WTC11 (cell line): ENCODE measurements around the gene INHA. TPM values are rescaled to one million over a fixed set of nuclear protein-coding genes. Genes with fewer than 3 reads are reported as not detected.
A peak's percentile ranks its signal among the peaks of the same experiment; 100 is the strongest.

Experiments
- ATAC-seq: fragments of 200-7000 bp; cut with Tn5 transposase; 2 replicates; pipeline ENCODE4 v1.10.0; 2021; ENCODE audit warnings: mild to moderate bottlenecking, moderate library complexity
- CTCF ChIA-PET: fragments of 300-600 bp; sonication (Branson Sonifier 250); formaldehyde crosslinking; loops from one replicate; lab custom pipeline; 2021; ENCODE audit warnings: antibody characterized with exemption; lab: Charles Lee
- POLR2A ChIA-PET: fragments of 350-600 bp; sonication (Branson Sonifier 250); formaldehyde crosslinking; loops from one replicate; lab custom pipeline; 2021; ENCODE audit warnings: antibody characterized with exemption; lab: Charles Lee
- DNase-seq: peaks from one replicate; pipeline ENCODE4 v3.0.0; 2021; ENCODE audit warnings: low spot score
- H3K27ac Mint-ChIP-seq: 2 replicates; pipeline ENCODE4 v1.8.0; 2021; ENCODE audit warnings: mixed read lengths
- H3K27me3 Mint-ChIP-seq: 2 replicates; pipeline ENCODE4 v1.8.0; 2021; ENCODE audit warnings: low read depth, mild to moderate bottlenecking, moderate library complexity, mixed read lengths
- H3K36me3 Mint-ChIP-seq: 2 replicates; pipeline ENCODE4 v1.8.0; 2021; ENCODE audit warnings: mixed read lengths
- H3K4me1 Mint-ChIP-seq: 2 replicates; pipeline ENCODE4 v1.8.0; 2022; ENCODE audit warnings: mixed read lengths
- H3K4me3 Mint-ChIP-seq: 2 replicates; pipeline ENCODE4 v1.8.0; 2021; ENCODE audit warnings: mild to moderate bottlenecking, moderate library complexity, mixed read lengths
- H3K9me3 Mint-ChIP-seq: 2 replicates; pipeline ENCODE4 v1.8.0; 2021; ENCODE audit warnings: mixed read lengths
- CBFB ChIP-seq: sonication (generic); formaldehyde crosslinking; IDR thresholded peaks from 2 replicates; pipeline ENCODE4 v1.8.1; 2022; ENCODE audit warnings: mild to moderate bottlenecking, low read depth, missing genetic modification reagents
- FOXP4 ChIP-seq: sonication (generic); formaldehyde crosslinking; IDR thresholded peaks from 2 replicates; pipeline ENCODE4 v1.8.0; 2022; ENCODE audit warnings: mild to moderate bottlenecking, missing genetic modification reagents
- HMGXB4 ChIP-seq: sonication (generic); formaldehyde crosslinking; IDR thresholded peaks from 2 replicates; pipeline ENCODE4 v1.8.1; 2023; ENCODE audit warnings: mild to moderate bottlenecking, moderate library complexity, missing genetic modification reagents
- MXD4 ChIP-seq: fragments of 250-450 bp; sonication (Bioruptor Pico); IDR thresholded peaks from 2 replicates; pipeline ENCODE4 v1.8.0; 2021; ENCODE audit warnings: mild to moderate bottlenecking, moderate library complexity, borderline replicate concordance
- MYBL2 ChIP-seq: sonication (generic); formaldehyde crosslinking; IDR thresholded peaks from 2 replicates; pipeline ENCODE4 v1.8.1; 2023; ENCODE audit warnings: mild to moderate bottlenecking, moderate library complexity, missing genetic modification reagents
- NFYB ChIP-seq: sonication (generic); formaldehyde crosslinking; conservative IDR thresholded peaks from 2 replicates; pipeline ENCODE4 v1.8.0; 2022; ENCODE audit warnings: low read depth, missing genetic modification reagents
- PRDM15 ChIP-seq: sonication (generic); formaldehyde crosslinking; IDR thresholded peaks from 2 replicates; pipeline ENCODE4 v1.8.0; 2022; ENCODE audit warnings: missing genetic modification reagents
- PREB ChIP-seq: sonication (generic); formaldehyde crosslinking; IDR thresholded peaks from 2 replicates; pipeline ENCODE4 v1.8.1; 2022; ENCODE audit warnings: mild to moderate bottlenecking, missing genetic modification reagents, moderate library complexity, borderline replicate concordance
- PRRX2 ChIP-seq: fragments of 250-450 bp; sonication (Bioruptor Pico); IDR thresholded peaks from 2 replicates; pipeline ENCODE4 v1.8.0; 2021; ENCODE audit warnings: mild to moderate bottlenecking
- SP1 ChIP-seq: sonication (generic); formaldehyde crosslinking; conservative IDR thresholded peaks from 2 replicates; pipeline ENCODE4 v1.8.1; 2022; ENCODE audit warnings: missing genetic modification reagents
- TEAD1 ChIP-seq: sonication (generic); formaldehyde crosslinking; IDR thresholded peaks from 2 replicates; pipeline ENCODE4 v1.8.0; 2022; ENCODE audit warnings: mild to moderate bottlenecking, missing genetic modification reagents
- ZNF416 ChIP-seq: fragments of 250-450 bp; sonication (Bioruptor Pico); IDR thresholded peaks from 2 replicates; pipeline ENCODE4 v1.9.0; 2021; ENCODE audit warnings: mild to moderate bottlenecking, inconsistent platforms
- ZNF671 ChIP-seq: fragments of 250-450 bp; sonication (Bioruptor Pico); IDR thresholded peaks from 2 replicates; pipeline ENCODE4 v1.8.0; 2021; ENCODE audit warnings: mild to moderate bottlenecking
- total RNA-seq: library from RNA; stranded (reverse); gene quantifications from 3 replicates; pipeline ENCODE4 v1.2.3, GENCODE V29; 2021
- TF ChIP-seq, protein P1 (sequence below): fragments of 250-450 bp; sonication (Bioruptor Pico); IDR thresholded peaks from 2 replicates; pipeline ENCODE4 v1.9.0; 2021; ENCODE audit warnings: mild to moderate bottlenecking
- TF ChIP-seq, protein P2 (sequence below): fragments of 250-450 bp; sonication (Bioruptor Pico); IDR thresholded peaks from 2 replicates; pipeline ENCODE4 v1.9.0; 2021; ENCODE audit warnings: moderate library complexity, mild to moderate bottlenecking, inconsistent platforms, borderline replicate concordance
- TF ChIP-seq, protein P3 (sequence below): sonication (generic); formaldehyde crosslinking; IDR thresholded peaks from 2 replicates; pipeline ENCODE4 v1.8.0; 2023; ENCODE audit warnings: mild to moderate bottlenecking, missing genetic modification reagents
- TF ChIP-seq, protein P4 (sequence below): sonication (generic); formaldehyde crosslinking; IDR thresholded peaks from 2 replicates; pipeline ENCODE4 v1.8.1; 2022; ENCODE audit warnings: low read depth, missing genetic modification reagents, borderline replicate concordance

The INHA gene
- total RNA-seq, 1 experiment from 2014 or later: 1.4 TPM

DNA sequence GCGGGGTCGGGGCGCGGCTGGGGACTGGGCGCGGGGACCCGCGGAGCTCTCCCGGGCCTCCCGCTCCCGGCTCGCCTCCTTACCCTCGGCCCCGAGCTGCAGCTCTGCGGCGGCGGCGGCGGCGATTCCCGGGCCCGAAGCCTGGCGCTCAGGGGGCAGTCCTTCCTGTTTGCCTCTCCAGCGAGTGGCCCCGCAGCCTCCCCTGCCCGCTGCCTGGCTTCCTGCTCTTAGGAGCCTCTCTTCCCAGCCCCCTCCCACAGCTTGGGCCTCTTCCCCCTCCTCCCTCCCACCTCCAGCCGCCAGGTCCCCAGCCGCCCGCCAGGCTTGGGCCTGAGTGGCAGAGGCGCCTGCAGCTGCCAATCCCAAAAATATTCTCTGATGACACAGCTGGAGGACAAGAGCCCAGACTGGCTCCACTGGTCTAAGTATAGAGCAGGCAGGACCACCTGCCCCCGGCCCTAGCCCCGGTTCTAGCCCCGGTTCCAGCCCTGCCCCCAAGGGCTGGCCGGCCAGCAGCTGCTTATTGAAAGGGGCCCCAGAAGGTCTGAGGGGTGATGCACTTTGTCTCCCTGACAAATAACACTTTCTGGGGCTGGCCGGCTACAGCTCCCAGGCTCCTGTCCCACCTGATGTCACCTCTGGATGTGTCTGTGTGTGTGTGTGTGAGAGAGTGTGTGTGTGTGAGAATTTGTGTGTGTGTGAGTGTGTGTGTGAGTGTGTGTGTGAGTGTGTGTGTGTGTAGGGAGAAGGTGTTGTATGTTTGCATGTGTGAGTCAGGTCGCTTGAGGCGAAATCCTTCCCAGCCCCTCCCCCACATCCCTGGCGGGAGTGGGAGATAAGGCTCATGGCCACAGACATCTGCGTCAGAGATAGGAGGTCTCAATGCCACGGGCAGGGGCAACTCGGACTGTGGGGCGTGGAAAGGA, 536 bp upstream of the INHA start, which contains the start of gene OBSL1 (continued):
- TF ChIP-seq SP1 (CRISPR knock-in tag) (peak; percentile 53; the same call in 1 of the 2 replicates), FOXP4 (CRISPR knock-in tag) (peak; percentile 55), PREB (CRISPR knock-in tag) (0 out of 2 replicates have a peak, but pooled peaks have one; percentile 60), HMGXB4 (0 out of 2 replicates have a peak, but pooled peaks have one; percentile 39)

GRCh38 chr2:219573166-219573565, 1.1 kb downstream of the INHA start:
- no peak for DNase-seq
- peaks cover 67% of the 10 kb centered on the region for H3K4me1 Mint-ChIP-seq
- CTCF ChIA-PET: interaction anchor here (0.6 to 4.8 kb wide), 3 partner anchors 12 to 122 kb away, joined by 3 to 66 read pairs (median 4); no protein-coding TSS in a partner anchor
- H3K4me3 Mint-ChIP-seq: no peak overlapping the region
- peaks cover 15% of the 10 kb centered on the region for H3K36me3 Mint-ChIP-seq
- H3K27ac Mint-ChIP-seq: no peak overlapping the region
- POLR2A ChIA-PET: no interaction called here
- no peak for ATAC-seq
- H3K27me3 Mint-ChIP-seq: peaks cover 32% of the 10 kb centered on the region
- H3K9me3 Mint-ChIP-seq: no peaks in the 10 kb centered on the region
- TF ChIP-seq, protein P1, sequence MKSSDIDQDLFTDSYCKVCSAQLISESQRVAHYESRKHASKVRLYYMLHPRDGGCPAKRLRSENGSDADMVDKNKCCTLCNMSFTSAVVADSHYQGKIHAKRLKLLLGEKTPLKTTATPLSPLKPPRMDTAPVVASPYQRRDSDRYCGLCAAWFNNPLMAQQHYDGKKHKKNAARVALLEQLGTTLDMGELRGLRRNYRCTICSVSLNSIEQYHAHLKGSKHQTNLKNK (CRISPR knock-in tag): no peak
- TF ChIP-seq, protein P2, sequence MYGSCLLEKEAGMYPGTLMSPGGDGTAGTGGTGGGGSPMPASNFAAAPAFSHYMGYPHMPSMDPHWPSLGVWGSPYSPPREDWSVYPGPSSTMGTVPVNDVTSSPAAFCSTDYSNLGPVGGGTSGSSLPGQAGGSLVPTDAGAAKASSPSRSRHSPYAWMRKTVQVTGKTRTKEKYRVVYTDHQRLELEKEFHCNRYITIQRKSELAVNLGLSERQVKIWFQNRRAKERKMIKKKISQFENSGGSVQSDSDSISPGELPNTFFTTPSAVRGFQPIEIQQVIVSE (CRISPR knock-in tag): no peak
- TF ChIP-seq FOXP4 (CRISPR knock-in tag) (no peak), CBFB (CRISPR knock-in tag) (no peak), PRRX2 (CRISPR knock-in tag) (no peak), NFYB (no peak), MYBL2 (CRISPR knock-in tag) (no peak), MXD4 (CRISPR knock-in tag) (no peak), ZNF416 (CRISPR knock-in tag) (no peak), ZNF671 (CRISPR knock-in tag) (no peak), PRDM15 (CRISPR knock-in tag) (no peak), TEAD1 (CRISPR knock-in tag) (no peak)
- TF ChIP-seq, protein P3, sequence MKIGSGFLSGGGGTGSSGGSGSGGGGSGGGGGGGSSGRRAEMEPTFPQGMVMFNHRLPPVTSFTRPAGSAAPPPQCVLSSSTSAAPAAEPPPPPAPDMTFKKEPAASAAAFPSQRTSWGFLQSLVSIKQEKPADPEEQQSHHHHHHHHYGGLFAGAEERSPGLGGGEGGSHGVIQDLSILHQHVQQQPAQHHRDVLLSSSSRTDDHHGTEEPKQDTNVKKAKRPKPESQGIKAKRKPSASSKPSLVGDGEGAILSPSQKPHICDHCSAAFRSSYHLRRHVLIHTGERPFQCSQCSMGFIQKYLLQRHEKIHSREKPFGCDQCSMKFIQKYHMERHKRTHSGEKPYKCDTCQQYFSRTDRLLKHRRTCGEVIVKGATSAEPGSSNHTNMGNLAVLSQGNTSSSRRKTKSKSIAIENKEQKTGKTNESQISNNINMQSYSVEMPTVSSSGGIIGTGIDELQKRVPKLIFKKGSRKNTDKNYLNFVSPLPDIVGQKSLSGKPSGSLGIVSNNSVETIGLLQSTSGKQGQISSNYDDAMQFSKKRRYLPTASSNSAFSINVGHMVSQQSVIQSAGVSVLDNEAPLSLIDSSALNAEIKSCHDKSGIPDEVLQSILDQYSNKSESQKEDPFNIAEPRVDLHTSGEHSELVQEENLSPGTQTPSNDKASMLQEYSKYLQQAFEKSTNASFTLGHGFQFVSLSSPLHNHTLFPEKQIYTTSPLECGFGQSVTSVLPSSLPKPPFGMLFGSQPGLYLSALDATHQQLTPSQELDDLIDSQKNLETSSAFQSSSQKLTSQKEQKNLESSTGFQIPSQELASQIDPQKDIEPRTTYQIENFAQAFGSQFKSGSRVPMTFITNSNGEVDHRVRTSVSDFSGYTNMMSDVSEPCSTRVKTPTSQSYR (CRISPR knock-in tag): no peak
- TF ChIP-seq, protein P4, sequence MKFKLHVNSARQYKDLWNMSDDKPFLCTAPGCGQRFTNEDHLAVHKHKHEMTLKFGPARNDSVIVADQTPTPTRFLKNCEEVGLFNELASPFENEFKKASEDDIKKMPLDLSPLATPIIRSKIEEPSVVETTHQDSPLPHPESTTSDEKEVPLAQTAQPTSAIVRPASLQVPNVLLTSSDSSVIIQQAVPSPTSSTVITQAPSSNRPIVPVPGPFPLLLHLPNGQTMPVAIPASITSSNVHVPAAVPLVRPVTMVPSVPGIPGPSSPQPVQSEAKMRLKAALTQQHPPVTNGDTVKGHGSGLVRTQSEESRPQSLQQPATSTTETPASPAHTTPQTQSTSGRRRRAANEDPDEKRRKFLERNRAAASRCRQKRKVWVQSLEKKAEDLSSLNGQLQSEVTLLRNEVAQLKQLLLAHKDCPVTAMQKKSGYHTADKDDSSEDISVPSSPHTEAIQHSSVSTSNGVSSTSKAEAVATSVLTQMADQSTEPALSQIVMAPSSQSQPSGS (CRISPR knock-in tag): no peak
